Ovary (tissue), 9 donors: ENCODE results near the gene RNF125. TPM values are rescaled to one million over a fixed set of nuclear protein-coding genes. Genes with fewer than 3 reads are reported as not detected.

Experiments
- DNase-seq, 5 donors: peaks; one replicate each; pipeline ENCODE4 v3.0.0-alpha.2; 2019 to 2020
- H3K27ac ChIP-seq, 2 donors: fragments of 200-600 bp; one replicate each; pipeline versions ENCODE4 v1.5.1 to v1.8.0; 2019 to 2022
- H3K27me3 ChIP-seq: fragments of 200-600 bp; one replicate; pipeline ENCODE4 v1.8.0; 2022
- H3K36me3 ChIP-seq: fragments of 200-600 bp; sonication (generic); one replicate; pipeline ENCODE4 v1.5.1; 2019
- H3K4me1 ChIP-seq: one replicate; pipeline ENCODE4 v1.8.1; 2013; ENCODE audit warnings: mild to moderate bottlenecking, moderate library complexity; ENCODE audit not compliant: insufficient read depth
- H3K4me3 ChIP-seq: fragments of 200-600 bp; sonication (generic); one replicate; pipeline ENCODE4 v1.5.1; 2017
- H3K9me3 ChIP-seq, 2 donors: fragments of 200-600 bp in 1 of 2; sonication (generic) in 1 of 2; one replicate each; pipeline versions ENCODE4 v1.5.1 to v1.8.1; 2013 to 2019; ENCODE audit warnings: mild to moderate bottlenecking in 1 of 2, moderate library complexity in 1 of 2
- EP300 ChIP-seq: sonication (generic); formaldehyde crosslinking; IDR thresholded peaks from one replicate; pipeline ENCODE4 v1.6.1; 2017; ENCODE audit warnings: antibody characterized with exemption
- POLR2A ChIP-seq: fragments of 450-650 bp; IDR thresholded peaks from one replicate; pipeline ENCODE4 v1.6.1; 2017; ENCODE audit warnings: antibody characterized with exemption, mild to moderate bottlenecking, moderate library complexity
- WGBS, 3 donors: extraction: QIAGEN DNeasy Blood & Tissue Kit in 1 of 3; methylation state at CpG; one replicate each; pipeline versions ENCODE4 v1.1.5 to v1.1.7; 2013 to 2017; 5-methylcytosine and 5-hydroxymethylcytosine counted together
- intact Hi-C, 4 donors: fragments of 100-400 bp; cut with DNase I; formaldehyde crosslinking; loops; one replicate each; pipeline versions ENCODE4 v1.11.0 to v1.15.1; 2022 to 2023
- polyA plus RNA-seq, 2 donors: library from polyadenylated mRNA; stranded (reverse); fragments of 200-250 nt in 1 of 2; fragments of 350-450 nt in 1 of 2; fragmentation: Illumina TruSeq in 1 of 2; extraction: RNeasy Lipid Tissue Mini Kit (QIAGEN cat#74804) in 1 of 2; gene quantifications; one replicate each; pipeline ENCODE4 v1.2.3, GENCODE V29; 2013 to 2014
- total RNA-seq, 7 donors: library from RNA; depleted of rRNA in 2 of 7; stranded (reverse); fragments of >200 nt in 2 of 7; fragmentation: NEBNext Ultra II Directional in 3 of 7; extraction: Animal tissue kit (Norgen Biotek cat#: 25700) in 3 of 7; gene quantifications; one replicate each; pipeline versions ENCODE4 v1.1.0 to v1.2.4, GENCODE V29; 2016 to 2023
- TF ChIP-seq, protein P1 (sequence below), 3 donors: fragments of 450-650 bp in 2 of 3; fragments of 200-600 bp in 1 of 3; IDR thresholded peaks; one replicate each; pipeline versions ENCODE4 v1.5.1 to v1.8.0; 2016 to 2022; ENCODE audit warnings: antibody characterized with exemption in 3 of 3, mild to moderate bottlenecking in 1 of 3
- donor health status: DM: no; HTN: no; CAD: no; lungs with moderate emphysema.
- donor health status: DM: no; HTN: no; CAD: no.
- donor health status: Bipolar disorder and iron deficiency.
- donor health status: DM: yes; HTN: yes; CAD: no.
- donor health status: DM: no; HTN: no; CAD: no.
- donor health status: DM: yes; HTN: yes; CAD: no.

Gene RNF125
- total and polyA plus RNA-seq, 9 donors: 0.86 to 9.3 (median 1.9) TPM

DNA sequence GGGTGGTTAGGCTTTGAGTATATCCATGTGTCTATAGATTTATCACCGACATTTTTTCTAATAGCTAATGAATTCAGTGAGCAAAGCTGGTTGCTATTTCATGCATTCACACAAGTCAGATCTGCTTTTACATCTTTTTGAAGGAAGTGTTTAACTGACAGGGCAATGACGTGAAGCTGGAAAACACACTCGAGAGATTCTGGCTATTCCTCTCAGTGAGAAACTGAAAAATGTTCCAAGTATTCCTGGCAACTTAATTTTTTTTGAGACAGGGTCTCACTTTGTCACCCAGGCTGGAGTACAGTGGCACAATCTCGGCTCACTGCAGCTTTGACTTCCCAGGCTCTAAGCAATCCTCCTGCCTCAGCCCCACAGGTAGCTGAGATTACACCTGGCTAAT, 94.2 kb downstream of the RNF125 start:
- no peaks in the 10 kb centered on the region for H3K9me3 ChIP-seq
- H3K4me1 ChIP-seq: no peaks in the 10 kb centered on the region
- no peaks in the 10 kb centered on the region for H3K36me3 ChIP-seq
- DNase-seq: no peak
- H3K27me3 ChIP-seq: no peaks in the 10 kb centered on the region
- WGBS, 3 donors: 91 to 94% (median 92%) methylated on average over 4 of the region's 4 CpGs
- TF ChIP-seq, protein P1, sequence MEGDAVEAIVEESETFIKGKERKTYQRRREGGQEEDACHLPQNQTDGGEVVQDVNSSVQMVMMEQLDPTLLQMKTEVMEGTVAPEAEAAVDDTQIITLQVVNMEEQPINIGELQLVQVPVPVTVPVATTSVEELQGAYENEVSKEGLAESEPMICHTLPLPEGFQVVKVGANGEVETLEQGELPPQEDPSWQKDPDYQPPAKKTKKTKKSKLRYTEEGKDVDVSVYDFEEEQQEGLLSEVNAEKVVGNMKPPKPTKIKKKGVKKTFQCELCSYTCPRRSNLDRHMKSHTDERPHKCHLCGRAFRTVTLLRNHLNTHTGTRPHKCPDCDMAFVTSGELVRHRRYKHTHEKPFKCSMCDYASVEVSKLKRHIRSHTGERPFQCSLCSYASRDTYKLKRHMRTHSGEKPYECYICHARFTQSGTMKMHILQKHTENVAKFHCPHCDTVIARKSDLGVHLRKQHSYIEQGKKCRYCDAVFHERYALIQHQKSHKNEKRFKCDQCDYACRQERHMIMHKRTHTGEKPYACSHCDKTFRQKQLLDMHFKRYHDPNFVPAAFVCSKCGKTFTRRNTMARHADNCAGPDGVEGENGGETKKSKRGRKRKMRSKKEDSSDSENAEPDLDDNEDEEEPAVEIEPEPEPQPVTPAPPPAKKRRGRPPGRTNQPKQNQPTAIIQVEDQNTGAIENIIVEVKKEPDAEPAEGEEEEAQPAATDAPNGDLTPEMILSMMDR (IDR thresholded peaks at IDR 0.05): no peak
- no peak for TF ChIP-seq EP300
- no peak for TF ChIP-seq POLR2A
- no peak overlapping the region for H3K27ac ChIP-seq
- intact Hi-C loops: no loop called here
- H3K4me3 ChIP-seq: no peak overlapping the region

GRCh38 chr18:32114293-32114942, 95.8 kb downstream of the RNF125 start:
- Histone ChIP-seq H3K27me3 (no peaks in the 10 kb centered on the region), H3K4me3 (no peak overlapping the region), H3K9me3 (no peaks in the 10 kb centered on the region), H3K4me1 (no peaks in the 10 kb centered on the region), H3K36me3 (no peaks in the 10 kb centered on the region), H3K27ac (no peak overlapping the region)
- intact Hi-C loops: no loop called here
- DNase-seq: no peak
- TF ChIP-seq POLR2A (no peak), EP300 (no peak)
- TF ChIP-seq, protein P1 (IDR thresholded peaks at IDR 0.05): no peak
- 95 to 98% (median 97%) methylated on average over 4 of the region's 4 CpGs for WGBS, 3 donors

- WGBS, 3 donors: 88 to 91% (median 90%) methylated on average over 5 of the region's 5 CpGs
Measured at GRCh38 chr18:32122039-32122438, 103.4 kb downstream of the RNF125 start.

More at GRCh38 chr18:32122039-32122438, 103.4 kb downstream of the RNF125 start:
- no peak for DNase-seq
- Histone ChIP-seq H3K4me1 (no peaks in the 10 kb centered on the region), H3K27me3 (no peaks in the 10 kb centered on the region), H3K27ac (no peak overlapping the region), H3K4me3 (no peak overlapping the region), H3K9me3 (no peaks in the 10 kb centered on the region), H3K36me3 (no peaks in the 10 kb centered on the region)
- no peak for TF ChIP-seq POLR2A
- no peak for TF ChIP-seq EP300
- TF ChIP-seq, protein P1 (IDR thresholded peaks at IDR 0.05): no peak
- intact Hi-C loops: no loop called here

Other genes starting within 250 kb of the RNF125 start
- gene TRAPPC8, start 75.7 kb upstream of the RNF125 start, total RNA-seq: 10 to 100 TPM; 23.1 to 47.1 (median 33.1) TPM
- gene TRAPPC8, start 75.7 kb upstream of the RNF125 start, polyA plus RNA-seq: 10 to 100 TPM; 15.5 to 15.6 TPM
- 10 to 100 TPM; 20.9 to 41.9 (median 26.0) TPM for gene RNF138, start 73.0 kb downstream of the RNF125 start, total RNA-seq
- gene RNF138, start 73.0 kb downstream of the RNF125 start, polyA plus RNA-seq: 10 to 100 TPM; 10.2 to 21.9 TPM
- under 1 TPM in 2 of 7 donors, not detected in 5; 0.10 to 0.72 TPM for gene MEP1B, start 171.2 kb downstream of the RNF125 start, total RNA-seq
- gene MEP1B, start 171.2 kb downstream of the RNF125 start, polyA plus RNA-seq: under 1 TPM in 1 of 2 donors, not detected in 1; 0.10 TPM